Sigmoid colon (tissue), 7 donors: ENCODE measurements around the gene SMAP2. TPM values are rescaled to one million over a fixed set of nuclear protein-coding genes. Genes with fewer than 3 reads are reported as not detected.
A peak's percentile ranks its signal among the peaks of the same experiment; 100 is the strongest.

Experiments
- DNase-seq: peaks from one replicate; pipeline ENCODE4 v3.0.0-alpha.2; 2019
- H3K27ac ChIP-seq, 4 donors: fragments of 200-600 bp; sonication (generic); one replicate each; pipeline ENCODE4 v1.5.1; 2016 to 2019; ENCODE audit warnings: mild to moderate bottlenecking in 1 of 4
- H3K27me3 ChIP-seq, 3 donors: fragments of 200-600 bp; sonication (generic); one replicate each; pipeline ENCODE4 v1.5.1; 2019; ENCODE audit warnings: mild to moderate bottlenecking in 1 of 3
- H3K36me3 ChIP-seq, 4 donors: fragments of 200-600 bp; sonication (generic); one replicate each; pipeline ENCODE4 v1.5.1; 2016 to 2019
- H3K4me1 ChIP-seq, 4 donors: fragments of 200-600 bp; sonication (generic); one replicate each; pipeline ENCODE4 v1.5.1; 2017 to 2019
- H3K4me3 ChIP-seq, 4 donors: fragments of 200-600 bp; sonication (generic); one replicate each; pipeline ENCODE4 v1.5.1; 2017 to 2019; ENCODE audit warnings: mild to moderate bottlenecking in 2 of 4, moderate library complexity in 1 of 4
- H3K9me3 ChIP-seq, 4 donors: fragments of 200-600 bp in 3 of 4; sonication (generic) in 3 of 4; one replicate each; pipeline versions ENCODE4 v1.5.1 to v1.6.1; 2013 to 2019
- CTCF ChIP-seq, 4 experiments: fragments of 450-650 bp in 3 of 4; fragments of 200-600 bp in 1 of 4; IDR thresholded peaks; one replicate each; pipeline ENCODE4 v1.5.1; 2016 to 2019; ENCODE audit warnings: antibody characterized with exemption in 4 of 4, mild to moderate bottlenecking in 3 of 4, moderate library complexity in 2 of 4
- EP300 ChIP-seq, 4 donors: sonication (generic); formaldehyde crosslinking; IDR thresholded peaks; one replicate each; pipeline ENCODE4 v1.6.1; 2017; ENCODE audit warnings: antibody characterized with exemption in 4 of 4
- POLR2A ChIP-seq, 2 donors: fragments of 450-650 bp; IDR thresholded peaks; one replicate each; pipeline ENCODE4 v1.6.1; 2016; ENCODE audit warnings: antibody characterized with exemption in 2 of 2, mild to moderate bottlenecking in 2 of 2, moderate library complexity in 2 of 2
- POLR2AphosphoS5 ChIP-seq, 4 donors: sonication (generic); formaldehyde crosslinking; IDR thresholded peaks; one replicate each; pipeline ENCODE4 v1.6.1; 2017; ENCODE audit warnings: antibody characterized with exemption in 4 of 4
- WGBS, 2 donors: extraction: QIAGEN DNeasy Blood & Tissue Kit; methylation state at CpG; one replicate each; pipeline ENCODE4 v1.1.7; 2013; 5-methylcytosine and 5-hydroxymethylcytosine counted together
- intact Hi-C: fragments of 100-400 bp; cut with DNase I; formaldehyde crosslinking; loops from one replicate; pipeline ENCODE4 v1.15.1; 2023
- polyA plus RNA-seq, 3 donors: library from polyadenylated mRNA; stranded (reverse); fragments of 200-250 nt; gene quantifications; one replicate each; pipeline ENCODE4 v1.2.3, GENCODE V29; 2013
- total RNA-seq, 4 donors: library from RNA; depleted of rRNA; stranded (reverse); fragments of >200 nt; gene quantifications; one replicate each; pipeline ENCODE4 v1.1.0, GENCODE V29; 2016
- donor health status: healthy with polysubstance abuse.
- donor health status: Bipolar disorder and iron deficiency.
- donor health status: healthy.

The SMAP2 gene
- total and polyA plus RNA-seq, 7 donors, result 20.5 to 113 (median 24.3) TPM

GRCh38 chr1:40390857-40391256, 17.3 kb downstream of the SMAP2 start:
- 87 to 93% methylated on average over 3 of the region's 3 CpGs for WGBS, 2 donors
- Histone ChIP-seq H3K9me3 (no peaks in the 10 kb centered on the region), H3K27ac (peak overlapping the region; percentile 53 to 72 (median 62)), H3K36me3 (no peaks in the 10 kb centered on the region), H3K27me3 (no peaks in the 10 kb centered on the region), H3K4me3 (no peak overlapping the region), H3K4me1 (peaks cover 0 to 36% (median 8%) of the 10 kb centered on the region in 4 donors)
- intact Hi-C loops, result no loop called here
- TF ChIP-seq POLR2A (IDR thresholded peaks at IDR 0.05), result no peak
- no peak for TF ChIP-seq EP300 (IDR thresholded peaks at IDR 0.05)
- TF ChIP-seq CTCF (IDR thresholded peaks at IDR 0.05), result no peak
- TF ChIP-seq POLR2AphosphoS5 (IDR thresholded peaks at IDR 0.05), result no peak
- no peak for DNase-seq

DNA sequence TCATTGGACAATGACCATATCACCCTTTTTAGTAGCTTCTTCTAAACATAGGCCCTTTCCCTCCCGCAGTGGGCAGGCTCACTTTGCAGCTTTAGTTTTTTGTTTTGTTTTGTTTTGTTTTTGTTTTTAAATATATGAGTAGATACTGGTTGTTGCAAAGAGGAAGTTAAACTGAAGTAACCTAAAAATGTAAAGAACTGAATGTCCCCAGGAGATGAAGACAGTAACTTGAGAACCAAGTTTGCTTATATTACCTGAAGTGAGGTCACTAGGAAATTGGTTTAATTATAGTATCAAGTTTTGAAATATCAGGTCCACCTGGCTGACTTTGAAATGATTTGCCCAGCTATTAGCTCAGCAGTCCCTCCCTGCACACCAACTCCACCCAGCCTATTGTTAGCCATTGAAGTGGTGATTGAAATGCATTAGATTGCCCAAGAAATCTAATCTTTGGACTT, 18.2 kb downstream of the SMAP2 start:
- Histone ChIP-seq H3K36me3 (no peaks in the 10 kb centered on the region), H3K9me3 (no peaks in the 10 kb centered on the region), H3K27ac (peak overlapping the region; percentile 19 to 72 (median 46)), H3K4me1 (peaks cover 0 to 36% (median 8%) of the 10 kb centered on the region in 4 donors), H3K27me3 (no peaks in the 10 kb centered on the region), H3K4me3 (no peak overlapping the region)
- no peak for DNase-seq
- intact Hi-C loops, result no loop called here
- whole genome bisulfite sequencing, 2 donors, result 91 to 95% methylated on average over 1 of the region's 1 CpG
- TF ChIP-seq POLR2AphosphoS5 (IDR thresholded peaks at IDR 0.05), result no peak
- no peak for TF ChIP-seq EP300 (IDR thresholded peaks at IDR 0.05)
- no peak for TF ChIP-seq POLR2A (IDR thresholded peaks at IDR 0.05)
- no peak for TF ChIP-seq CTCF (IDR thresholded peaks at IDR 0.05)

GRCh38 chr1:40392221-40392620, 18.7 kb downstream of the SMAP2 start:
- Histone ChIP-seq H3K27me3 (no peaks in the 10 kb centered on the region), H3K36me3 (no peaks in the 10 kb centered on the region), H3K27ac (peak overlapping the region; percentile 19 to 72 (median 46)), H3K9me3 (no peaks in the 10 kb centered on the region), H3K4me1 (peaks cover 0 to 36% (median 8%) of the 10 kb centered on the region in 4 donors), H3K4me3 (no peak overlapping the region)
- no peak for DNase-seq
- no peak for TF ChIP-seq POLR2A (IDR thresholded peaks at IDR 0.05)
- intact Hi-C loops, result no loop called here
- WGBS, 2 donors, result 79 to 80% methylated on average over 3 of the region's 3 CpGs

DNA sequence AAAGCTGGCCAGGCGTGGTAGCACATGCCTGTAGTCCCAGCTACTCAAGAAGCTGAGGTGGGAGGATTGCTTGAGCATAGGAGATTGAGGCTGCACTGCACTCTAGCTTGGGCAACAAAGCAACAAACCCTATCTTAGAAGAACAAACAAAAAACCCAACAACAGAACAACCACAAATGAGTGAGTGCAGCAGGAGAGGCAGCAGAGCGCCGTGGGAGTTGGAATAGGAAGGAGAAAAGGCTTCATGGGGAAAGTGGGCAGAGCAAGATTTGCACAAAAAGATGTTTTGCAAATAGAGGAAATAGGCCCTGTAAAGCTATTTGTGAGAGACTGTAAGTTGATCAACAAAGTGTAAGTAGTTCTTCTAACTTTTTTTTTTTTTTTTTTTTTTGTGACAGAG, 19.6 kb downstream of the SMAP2 start:
- H3K36me3 ChIP-seq, result no peaks in the 10 kb centered on the region
- no peak overlapping the region for H3K4me3 ChIP-seq
- TF ChIP-seq EP300 (IDR thresholded peaks at IDR 0.05), result no peak
- no peak for TF ChIP-seq CTCF (IDR thresholded peaks at IDR 0.05)
- TF ChIP-seq POLR2AphosphoS5 (IDR thresholded peaks at IDR 0.05), result no peak
- no peak for TF ChIP-seq POLR2A (IDR thresholded peaks at IDR 0.05)
- peaks cover 0 to 30% (median 8%) of the 10 kb centered on the region in 4 donors for H3K4me1 ChIP-seq
- 44 to 88% methylated on average over 3 of the region's 3 CpGs for WGBS, 2 donors
- H3K9me3 ChIP-seq, result no peaks in the 10 kb centered on the region
- no peak for DNase-seq
- H3K27me3 ChIP-seq, result no peaks in the 10 kb centered on the region
- H3K27ac ChIP-seq, result peak overlapping the region in 2 of 4 donors; percentile 66 to 72
- intact Hi-C loops, result no loop called here

DNA sequence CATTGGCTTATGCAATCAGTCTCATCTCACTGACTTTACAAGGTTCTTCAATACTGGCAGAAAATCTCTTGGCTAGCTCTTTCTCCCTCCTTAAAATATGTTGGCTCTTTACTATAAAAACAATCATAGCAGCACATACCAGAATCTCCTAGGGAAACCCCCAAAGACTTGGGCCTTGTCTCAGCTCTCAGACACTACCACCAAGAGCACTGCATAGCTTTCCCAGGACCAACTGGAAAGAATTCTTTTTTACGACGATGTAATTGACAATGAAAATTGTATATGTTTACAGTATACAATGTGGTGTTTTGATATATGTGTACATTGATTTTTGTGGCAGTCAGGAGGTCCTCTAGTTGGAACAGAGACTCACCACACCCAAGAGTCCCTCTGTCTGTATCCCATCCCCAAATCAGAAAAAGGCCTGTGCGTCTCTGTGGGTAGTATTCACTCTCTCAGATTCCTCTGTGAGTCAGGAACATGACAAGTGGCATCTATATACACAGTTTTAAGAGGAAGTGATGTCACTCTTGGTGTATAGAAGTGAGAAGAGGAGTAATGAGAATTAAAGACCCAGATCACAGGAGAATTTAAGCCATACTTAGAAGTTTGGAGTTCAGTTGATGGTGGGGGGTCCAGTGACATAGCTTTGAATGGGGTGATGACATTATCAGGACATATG, 21.1 kb downstream of the SMAP2 start:
- DNase-seq, result no peak
- Histone ChIP-seq H3K27me3 (no peaks in the 10 kb centered on the region), H3K27ac (peak overlapping the region in 3 of 4 donors; percentile 36 to 72 (median 66)), H3K4me3 (no peak overlapping the region), H3K36me3 (no peaks in the 10 kb centered on the region), H3K9me3 (no peaks in the 10 kb centered on the region), H3K4me1 (peaks cover 0 to 30% (median 8%) of the 10 kb centered on the region in 4 donors)
- peak in 2 of 4 donors; percentile 9 to 45 for TF ChIP-seq POLR2AphosphoS5 (IDR thresholded peaks at IDR 0.05)
- no peak for TF ChIP-seq POLR2A (IDR thresholded peaks at IDR 0.05)
- 66 to 81% methylated on average over 3 of the region's 3 CpGs for WGBS, 2 donors
- intact Hi-C loops, result no loop called here
